ENCODE measurements around the gene ABCC6.

The ABCC6 gene

GRCh38 chr16:16145286-16145685 lies 78.0 kb downstream of the ABCC6 start:
- no peaks in the 10 kb centered on the region for H3K27me3 ChIP-seq (ENCODE audit: control insufficient read depth, insufficient read depth, low read length)
- H3K9ac ChIP-seq (ENCODE audit: low read depth, low read length): no peak overlapping the region
- no peaks in the 10 kb centered on the region for H3K9me3 ChIP-seq (replicated peaks; ENCODE audit: low read length)
- peaks cover 48% of the 10 kb centered on the region for H3K36me3 ChIP-seq (ENCODE audit: insufficient read depth, low read length)
- no peak overlapping the region for H3K4me2 ChIP-seq (ENCODE audit: low read length)
- H3K4me3 ChIP-seq (ENCODE audit: low read length): no peak overlapping the region
- H3K4me1 ChIP-seq (ENCODE audit: control insufficient read depth, insufficient read depth, low read length): peaks cover 7% of the 10 kb centered on the region

GRCh38 chr16:16144416-16144815 lies 78.9 kb downstream of the ABCC6 start:
- Histone ChIP-seq H3K4me3 (ENCODE audit: low read length) (no peak overlapping the region), H3K9ac (ENCODE audit: low read depth, low read length) (no peak overlapping the region), H3K4me1 (ENCODE audit: control insufficient read depth, insufficient read depth, low read length) (no peaks in the 10 kb centered on the region), H3K9me3 (replicated peaks; ENCODE audit: low read length) (no peaks in the 10 kb centered on the region), H3K27me3 (ENCODE audit: control insufficient read depth, insufficient read depth, low read length) (no peaks in the 10 kb centered on the region), H3K36me3 (ENCODE audit: insufficient read depth, low read length) (peaks cover 56% of the 10 kb centered on the region), H3K4me2 (ENCODE audit: low read length) (no peak overlapping the region)

GRCh38 chr16:16143931-16144330 lies 79.4 kb downstream of the ABCC6 start:
- no peaks in the 10 kb centered on the region for H3K4me1 ChIP-seq (ENCODE audit: control insufficient read depth, insufficient read depth, low read length)
- no peak overlapping the region for H3K4me3 ChIP-seq (ENCODE audit: low read length)
- no peaks in the 10 kb centered on the region for H3K9me3 ChIP-seq (replicated peaks; ENCODE audit: low read length)
- peaks cover 58% of the 10 kb centered on the region for H3K36me3 ChIP-seq (ENCODE audit: insufficient read depth, low read length)
- no peaks in the 10 kb centered on the region for H3K27me3 ChIP-seq (ENCODE audit: control insufficient read depth, insufficient read depth, low read length)
- H3K9ac ChIP-seq (ENCODE audit: low read depth, low read length): no peak overlapping the region
- H3K4me2 ChIP-seq (ENCODE audit: low read length): no peak overlapping the region

GRCh38 chr16:16143038-16143763 lies 80.1 kb downstream of the ABCC6 start:
- Histone ChIP-seq H3K4me1 (ENCODE audit: control insufficient read depth, insufficient read depth, low read length) (no peaks in the 10 kb centered on the region), H3K4me2 (ENCODE audit: low read length) (no peak overlapping the region), H3K9ac (ENCODE audit: low read depth, low read length) (no peak overlapping the region), H3K27me3 (ENCODE audit: control insufficient read depth, insufficient read depth, low read length) (no peaks in the 10 kb centered on the region), H3K9me3 (replicated peaks; ENCODE audit: low read length) (no peaks in the 10 kb centered on the region), H3K36me3 (ENCODE audit: insufficient read depth, low read length) (peaks cover 64% of the 10 kb centered on the region), H3K4me3 (ENCODE audit: low read length) (no peak overlapping the region)

GRCh38 chr16:16141784-16142396 lies 81.4 kb downstream of the ABCC6 start:
- H3K4me2 ChIP-seq (ENCODE audit: low read length): no peak overlapping the region
- no peak overlapping the region for H3K9ac ChIP-seq (ENCODE audit: low read depth, low read length)
- peaks cover 77% of the 10 kb centered on the region for H3K36me3 ChIP-seq (ENCODE audit: insufficient read depth, low read length)
- H3K4me3 ChIP-seq (ENCODE audit: low read length): no peak overlapping the region
- H3K27me3 ChIP-seq (ENCODE audit: control insufficient read depth, insufficient read depth, low read length): no peaks in the 10 kb centered on the region
- no peaks in the 10 kb centered on the region for H3K4me1 ChIP-seq (ENCODE audit: control insufficient read depth, insufficient read depth, low read length)
- no peaks in the 10 kb centered on the region for H3K9me3 ChIP-seq (replicated peaks; ENCODE audit: low read length)

- H3K27me3 ChIP-seq (ENCODE audit: control insufficient read depth, insufficient read depth, low read length): no peaks in the 10 kb centered on the region
- peaks cover 78% of the 10 kb centered on the region for H3K36me3 ChIP-seq (ENCODE audit: insufficient read depth, low read length)
- H3K9me3 ChIP-seq (replicated peaks; ENCODE audit: low read length): no peaks in the 10 kb centered on the region
- no peaks in the 10 kb centered on the region for H3K4me1 ChIP-seq (ENCODE audit: control insufficient read depth, insufficient read depth, low read length)
- no peak overlapping the region for H3K9ac ChIP-seq (ENCODE audit: low read depth, low read length)
- no peak overlapping the region for H3K4me3 ChIP-seq (ENCODE audit: low read length)
- H3K4me2 ChIP-seq (ENCODE audit: low read length): no peak overlapping the region
Observed at GRCh38 chr16:16141141-16141540, 82.2 kb downstream of the ABCC6 start.

GRCh38 chr16:16140537-16140936 lies 82.8 kb downstream of the ABCC6 start:
- H3K9me3 ChIP-seq (replicated peaks; ENCODE audit: low read length): no peaks in the 10 kb centered on the region
- H3K27me3 ChIP-seq (ENCODE audit: control insufficient read depth, insufficient read depth, low read length): no peaks in the 10 kb centered on the region
- H3K4me2 ChIP-seq (ENCODE audit: low read length): no peak overlapping the region
- no peak overlapping the region for H3K4me3 ChIP-seq (ENCODE audit: low read length)
- H3K9ac ChIP-seq (ENCODE audit: low read depth, low read length): no peak overlapping the region
- H3K36me3 ChIP-seq (ENCODE audit: insufficient read depth, low read length): peaks cover 77% of the 10 kb centered on the region
- no peaks in the 10 kb centered on the region for H3K4me1 ChIP-seq (ENCODE audit: control insufficient read depth, insufficient read depth, low read length)

- no peaks in the 10 kb centered on the region for H3K27me3 ChIP-seq (ENCODE audit: control insufficient read depth, insufficient read depth, low read length)
- peaks cover 79% of the 10 kb centered on the region for H3K36me3 ChIP-seq (ENCODE audit: insufficient read depth, low read length)
- no peak overlapping the region for H3K4me3 ChIP-seq (ENCODE audit: low read length)
- H3K4me2 ChIP-seq (ENCODE audit: low read length): no peak overlapping the region
- no peak overlapping the region for H3K9ac ChIP-seq (ENCODE audit: low read depth, low read length)
- H3K9me3 ChIP-seq (replicated peaks; ENCODE audit: low read length): no peaks in the 10 kb centered on the region
- no peaks in the 10 kb centered on the region for H3K4me1 ChIP-seq (ENCODE audit: control insufficient read depth, insufficient read depth, low read length)
Observed at GRCh38 chr16:16139806-16140205, 83.5 kb downstream of the ABCC6 start.

- Histone ChIP-seq H3K27me3 (ENCODE audit: control insufficient read depth, insufficient read depth, low read length) (no peaks in the 10 kb centered on the region), H3K4me3 (ENCODE audit: low read length) (no peak overlapping the region), H3K36me3 (ENCODE audit: insufficient read depth, low read length) (peaks cover 82% of the 10 kb centered on the region), H3K4me1 (ENCODE audit: control insufficient read depth, insufficient read depth, low read length) (no peaks in the 10 kb centered on the region), H3K9me3 (replicated peaks; ENCODE audit: low read length) (no peaks in the 10 kb centered on the region), H3K9ac (ENCODE audit: low read depth, low read length) (no peak overlapping the region), H3K4me2 (ENCODE audit: low read length) (no peak overlapping the region)
Observed at GRCh38 chr16:16139061-16139460, 84.2 kb downstream of the ABCC6 start.

- no peak overlapping the region for H3K9ac ChIP-seq (ENCODE audit: low read depth, low read length)
- H3K4me1 ChIP-seq (ENCODE audit: control insufficient read depth, insufficient read depth, low read length): no peaks in the 10 kb centered on the region
- H3K9me3 ChIP-seq (replicated peaks; ENCODE audit: low read length): no peaks in the 10 kb centered on the region
- peaks cover 84% of the 10 kb centered on the region for H3K36me3 ChIP-seq (ENCODE audit: insufficient read depth, low read length)
- H3K4me3 ChIP-seq (ENCODE audit: low read length): no peak overlapping the region
- H3K27me3 ChIP-seq (ENCODE audit: control insufficient read depth, insufficient read depth, low read length): no peaks in the 10 kb centered on the region
- no peak overlapping the region for H3K4me2 ChIP-seq (ENCODE audit: low read length)
Observed at GRCh38 chr16:16138034-16138635, 85.2 kb downstream of the ABCC6 start.

GRCh38 chr16:16137110-16137509 lies 86.2 kb downstream of the ABCC6 start:
- Histone ChIP-seq H3K4me3 (ENCODE audit: low read length) (no peak overlapping the region), H3K4me1 (ENCODE audit: control insufficient read depth, insufficient read depth, low read length) (no peaks in the 10 kb centered on the region), H3K4me2 (ENCODE audit: low read length) (no peak overlapping the region), H3K36me3 (ENCODE audit: insufficient read depth, low read length) (peaks cover 82% of the 10 kb centered on the region), H3K9ac (ENCODE audit: low read depth, low read length) (no peak overlapping the region), H3K27me3 (ENCODE audit: control insufficient read depth, insufficient read depth, low read length) (no peaks in the 10 kb centered on the region), H3K9me3 (replicated peaks; ENCODE audit: low read length) (no peaks in the 10 kb centered on the region)

- H3K36me3 ChIP-seq (ENCODE audit: insufficient read depth, low read length): peaks cover 83% of the 10 kb centered on the region
Observed at GRCh38 chr16:16136588-16136987, 86.7 kb downstream of the ABCC6 start.

More at GRCh38 chr16:16136588-16136987, 86.7 kb downstream of the ABCC6 start:
- Histone ChIP-seq H3K27me3 (ENCODE audit: control insufficient read depth, insufficient read depth, low read length) (no peaks in the 10 kb centered on the region), H3K4me1 (ENCODE audit: control insufficient read depth, insufficient read depth, low read length) (no peaks in the 10 kb centered on the region), H3K4me2 (ENCODE audit: low read length) (no peak overlapping the region), H3K9me3 (replicated peaks; ENCODE audit: low read length) (no peaks in the 10 kb centered on the region), H3K9ac (ENCODE audit: low read depth, low read length) (no peak overlapping the region), H3K4me3 (ENCODE audit: low read length) (no peak overlapping the region)
